WTC11 (cell line): Measurements from ENCODE around the gene ZNF107.

Experiments used
- ATF1 ChIP-seq: sonication (generic); formaldehyde crosslinking; IDR thresholded peaks from 2 replicates; pipeline ENCODE4 v1.8.1; 2023; ENCODE audit warnings: mild to moderate bottlenecking, moderate library complexity, missing genetic modification reagents
- CREM ChIP-seq: sonication (generic); formaldehyde crosslinking; IDR thresholded peaks from 2 replicates; pipeline ENCODE4 v1.8.1; 2022; ENCODE audit warnings: mild to moderate bottlenecking, missing genetic modification reagents, moderate library complexity
- EMX1 ChIP-seq: fragments of 250-450 bp; sonication (Bioruptor Pico); IDR thresholded peaks from 2 replicates; pipeline ENCODE4 v1.8.0; 2021; ENCODE audit warnings: mild to moderate bottlenecking
- ESRRA ChIP-seq: sonication (generic); formaldehyde crosslinking; IDR thresholded peaks from 2 replicates; pipeline ENCODE4 v1.8.1; 2022; ENCODE audit warnings: mild to moderate bottlenecking, missing genetic modification reagents, borderline replicate concordance
- ETV6 ChIP-seq: sonication (generic); formaldehyde crosslinking; IDR thresholded peaks from 2 replicates; pipeline ENCODE4 v1.8.1; 2022; ENCODE audit warnings: mild to moderate bottlenecking, missing genetic modification reagents
- NFYB ChIP-seq: sonication (generic); formaldehyde crosslinking; conservative IDR thresholded peaks from 2 replicates; pipeline ENCODE4 v1.8.0; 2022; ENCODE audit warnings: low read depth, missing genetic modification reagents
- TEAD1 ChIP-seq: sonication (generic); formaldehyde crosslinking; IDR thresholded peaks from 2 replicates; pipeline ENCODE4 v1.8.0; 2022; ENCODE audit warnings: mild to moderate bottlenecking, missing genetic modification reagents
- ZNF121 ChIP-seq: sonication (generic); formaldehyde crosslinking; IDR thresholded peaks from 2 replicates; pipeline ENCODE4 v1.8.0; 2023; ENCODE audit warnings: missing genetic modification reagents
- ZNF219 ChIP-seq: sonication (generic); formaldehyde crosslinking; IDR thresholded peaks from 2 replicates; pipeline ENCODE4 v1.8.0; 2023; ENCODE audit warnings: missing genetic modification reagents, mild to moderate bottlenecking, borderline replicate concordance
- TF ChIP-seq, protein P1 (sequence below): fragments of 200-600 bp; IDR thresholded peaks from 2 replicates; pipeline ENCODE4 v1.8.0; 2022; ENCODE audit warnings: antibody characterized with exemption
- TF ChIP-seq, protein P2 (sequence below): sonication (generic); formaldehyde crosslinking; IDR thresholded peaks from 2 replicates; pipeline ENCODE4 v1.8.1; 2023; ENCODE audit warnings: mild to moderate bottlenecking, missing genetic modification reagents, borderline replicate concordance
- TF ChIP-seq, protein P3 (sequence below): sonication (generic); formaldehyde crosslinking; IDR thresholded peaks from 2 replicates; pipeline ENCODE4 v1.8.1; 2023; ENCODE audit warnings: mild to moderate bottlenecking, missing genetic modification reagents, moderate library complexity
- TF ChIP-seq, protein P4 (sequence below): sonication (generic); formaldehyde crosslinking; IDR thresholded peaks from 2 replicates; pipeline ENCODE4 v1.8.0; 2022; ENCODE audit warnings: mild to moderate bottlenecking, missing genetic modification reagents
- TF ChIP-seq, protein P5 (sequence below): sonication (generic); formaldehyde crosslinking; IDR thresholded peaks from 2 replicates; pipeline ENCODE4 v1.8.1; 2023; ENCODE audit warnings: mild to moderate bottlenecking, missing genetic modification reagents

DNA sequence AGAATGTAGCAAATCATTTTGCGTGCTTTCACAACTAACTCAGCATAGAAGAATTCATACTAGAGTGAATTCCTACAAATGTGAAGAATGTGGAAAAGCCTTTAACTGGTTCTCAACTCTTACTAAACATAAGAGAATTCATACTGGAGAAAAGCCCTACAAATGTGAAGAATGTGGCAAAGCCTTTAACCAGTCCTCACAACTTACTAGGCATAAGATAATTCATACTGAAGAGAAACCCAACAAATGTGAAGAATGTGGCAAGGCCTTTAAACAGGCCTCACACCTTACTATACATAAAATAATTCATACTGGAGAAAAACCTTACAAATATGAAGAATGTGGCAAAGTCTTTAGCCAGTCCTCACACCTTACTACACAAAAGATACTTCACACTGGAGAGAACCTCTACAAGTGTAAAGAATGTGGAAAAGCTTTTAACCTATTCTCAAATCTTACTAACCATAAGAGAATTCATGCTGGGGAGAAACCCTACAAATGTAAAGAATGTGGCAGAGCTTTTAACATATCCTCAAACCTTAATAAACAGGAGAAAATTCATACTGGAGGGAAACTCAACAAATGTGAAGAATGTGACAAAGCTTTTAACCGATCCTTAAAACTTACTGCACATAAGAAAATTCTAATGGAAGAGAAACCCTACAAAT, 40.8 kb downstream of the ZNF107 start:
- TF ChIP-seq, protein P1, sequence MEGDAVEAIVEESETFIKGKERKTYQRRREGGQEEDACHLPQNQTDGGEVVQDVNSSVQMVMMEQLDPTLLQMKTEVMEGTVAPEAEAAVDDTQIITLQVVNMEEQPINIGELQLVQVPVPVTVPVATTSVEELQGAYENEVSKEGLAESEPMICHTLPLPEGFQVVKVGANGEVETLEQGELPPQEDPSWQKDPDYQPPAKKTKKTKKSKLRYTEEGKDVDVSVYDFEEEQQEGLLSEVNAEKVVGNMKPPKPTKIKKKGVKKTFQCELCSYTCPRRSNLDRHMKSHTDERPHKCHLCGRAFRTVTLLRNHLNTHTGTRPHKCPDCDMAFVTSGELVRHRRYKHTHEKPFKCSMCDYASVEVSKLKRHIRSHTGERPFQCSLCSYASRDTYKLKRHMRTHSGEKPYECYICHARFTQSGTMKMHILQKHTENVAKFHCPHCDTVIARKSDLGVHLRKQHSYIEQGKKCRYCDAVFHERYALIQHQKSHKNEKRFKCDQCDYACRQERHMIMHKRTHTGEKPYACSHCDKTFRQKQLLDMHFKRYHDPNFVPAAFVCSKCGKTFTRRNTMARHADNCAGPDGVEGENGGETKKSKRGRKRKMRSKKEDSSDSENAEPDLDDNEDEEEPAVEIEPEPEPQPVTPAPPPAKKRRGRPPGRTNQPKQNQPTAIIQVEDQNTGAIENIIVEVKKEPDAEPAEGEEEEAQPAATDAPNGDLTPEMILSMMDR = no peak
- no peak for TF ChIP-seq ATF1
- no peak for TF ChIP-seq TEAD1 (CRISPR knock-in tag)
- TF ChIP-seq, protein P2, sequence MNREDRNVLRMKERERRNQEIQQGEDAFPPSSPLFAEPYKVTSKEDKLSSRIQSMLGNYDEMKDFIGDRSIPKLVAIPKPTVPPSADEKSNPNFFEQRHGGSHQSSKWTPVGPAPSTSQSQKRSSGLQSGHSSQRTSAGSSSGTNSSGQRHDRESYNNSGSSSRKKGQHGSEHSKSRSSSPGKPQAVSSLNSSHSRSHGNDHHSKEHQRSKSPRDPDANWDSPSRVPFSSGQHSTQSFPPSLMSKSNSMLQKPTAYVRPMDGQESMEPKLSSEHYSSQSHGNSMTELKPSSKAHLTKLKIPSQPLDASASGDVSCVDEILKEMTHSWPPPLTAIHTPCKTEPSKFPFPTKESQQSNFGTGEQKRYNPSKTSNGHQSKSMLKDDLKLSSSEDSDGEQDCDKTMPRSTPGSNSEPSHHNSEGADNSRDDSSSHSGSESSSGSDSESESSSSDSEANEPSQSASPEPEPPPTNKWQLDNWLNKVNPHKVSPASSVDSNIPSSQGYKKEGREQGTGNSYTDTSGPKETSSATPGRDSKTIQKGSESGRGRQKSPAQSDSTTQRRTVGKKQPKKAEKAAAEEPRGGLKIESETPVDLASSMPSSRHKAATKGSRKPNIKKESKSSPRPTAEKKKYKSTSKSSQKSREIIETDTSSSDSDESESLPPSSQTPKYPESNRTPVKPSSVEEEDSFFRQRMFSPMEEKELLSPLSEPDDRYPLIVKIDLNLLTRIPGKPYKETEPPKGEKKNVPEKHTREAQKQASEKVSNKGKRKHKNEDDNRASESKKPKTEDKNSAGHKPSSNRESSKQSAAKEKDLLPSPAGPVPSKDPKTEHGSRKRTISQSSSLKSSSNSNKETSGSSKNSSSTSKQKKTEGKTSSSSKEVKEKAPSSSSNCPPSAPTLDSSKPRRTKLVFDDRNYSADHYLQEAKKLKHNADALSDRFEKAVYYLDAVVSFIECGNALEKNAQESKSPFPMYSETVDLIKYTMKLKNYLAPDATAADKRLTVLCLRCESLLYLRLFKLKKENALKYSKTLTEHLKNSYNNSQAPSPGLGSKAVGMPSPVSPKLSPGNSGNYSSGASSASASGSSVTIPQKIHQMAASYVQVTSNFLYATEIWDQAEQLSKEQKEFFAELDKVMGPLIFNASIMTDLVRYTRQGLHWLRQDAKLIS = no peak
- no peak for TF ChIP-seq CREM
- TF ChIP-seq, protein P3, sequence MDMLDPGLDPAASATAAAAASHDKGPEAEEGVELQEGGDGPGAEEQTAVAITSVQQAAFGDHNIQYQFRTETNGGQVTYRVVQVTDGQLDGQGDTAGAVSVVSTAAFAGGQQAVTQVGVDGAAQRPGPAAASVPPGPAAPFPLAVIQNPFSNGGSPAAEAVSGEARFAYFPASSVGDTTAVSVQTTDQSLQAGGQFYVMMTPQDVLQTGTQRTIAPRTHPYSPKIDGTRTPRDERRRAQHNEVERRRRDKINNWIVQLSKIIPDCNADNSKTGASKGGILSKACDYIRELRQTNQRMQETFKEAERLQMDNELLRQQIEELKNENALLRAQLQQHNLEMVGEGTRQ = no peak
- TF ChIP-seq ETV6 (CRISPR knock-in tag) = no peak
- TF ChIP-seq ESRRA = no peak
- no peak for TF ChIP-seq ZNF121 (CRISPR knock-in tag)
- TF ChIP-seq EMX1 = no peak
- no peak for TF ChIP-seq NFYB (CRISPR knock-in tag)
- no peak for TF ChIP-seq ZNF219 (CRISPR knock-in tag)
- TF ChIP-seq, protein P4, sequence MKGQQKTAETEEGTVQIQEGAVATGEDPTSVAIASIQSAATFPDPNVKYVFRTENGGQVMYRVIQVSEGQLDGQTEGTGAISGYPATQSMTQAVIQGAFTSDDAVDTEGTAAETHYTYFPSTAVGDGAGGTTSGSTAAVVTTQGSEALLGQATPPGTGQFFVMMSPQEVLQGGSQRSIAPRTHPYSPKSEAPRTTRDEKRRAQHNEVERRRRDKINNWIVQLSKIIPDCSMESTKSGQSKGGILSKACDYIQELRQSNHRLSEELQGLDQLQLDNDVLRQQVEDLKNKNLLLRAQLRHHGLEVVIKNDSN (CRISPR knock-in tag) = no peak
- TF ChIP-seq, protein P5, sequence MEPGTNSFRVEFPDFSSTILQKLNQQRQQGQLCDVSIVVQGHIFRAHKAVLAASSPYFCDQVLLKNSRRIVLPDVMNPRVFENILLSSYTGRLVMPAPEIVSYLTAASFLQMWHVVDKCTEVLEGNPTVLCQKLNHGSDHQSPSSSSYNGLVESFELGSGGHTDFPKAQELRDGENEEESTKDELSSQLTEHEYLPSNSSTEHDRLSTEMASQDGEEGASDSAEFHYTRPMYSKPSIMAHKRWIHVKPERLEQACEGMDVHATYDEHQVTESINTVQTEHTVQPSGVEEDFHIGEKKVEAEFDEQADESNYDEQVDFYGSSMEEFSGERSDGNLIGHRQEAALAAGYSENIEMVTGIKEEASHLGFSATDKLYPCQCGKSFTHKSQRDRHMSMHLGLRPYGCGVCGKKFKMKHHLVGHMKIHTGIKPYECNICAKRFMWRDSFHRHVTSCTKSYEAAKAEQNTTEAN (CRISPR knock-in tag) = no peak
